ENCODE data around the gene DGKI. TPM values are rescaled to one million over a fixed set of nuclear protein-coding genes. Genes with fewer than 3 reads are reported as not detected.

Gene DGKI
- total RNA-seq, 3 donors from 2014 or later: 0.36 to 1.4 (median 0.46) TPM

- intact Hi-C loops (cut with DNase I, micrococcal nuclease): loop anchor here in 1 of 2 donors (10.0 kb wide), 1 partner anchor 428 kb away; no protein-coding TSS in a partner anchor
- no peak for TF ChIP-seq CTCF (IDR thresholded peaks at IDR 0.05)
- Histone ChIP-seq H3K4me1 (ENCODE audit: low read depth) (peaks cover 5% of the 10 kb centered on the region), H3K9me3 (no peaks in the 10 kb centered on the region), H3K4me3 (no peak overlapping the region), H3K36me3 (ENCODE audit: low read depth) (no peaks in the 10 kb centered on the region)
- ATAC-seq (no peak), DNase-seq (no peak)
Measured at GRCh38 chr7:137593115-137593711, 253.6 kb downstream of the DGKI start.

GRCh38 chr7:137592232-137592896 is 254.4 kb downstream of the DGKI start:
- no peaks in the 10 kb centered on the region for H3K9me3 ChIP-seq
- H3K4me1 ChIP-seq (ENCODE audit: low read depth): peaks cover 5% of the 10 kb centered on the region
- TF ChIP-seq CTCF (IDR thresholded peaks at IDR 0.05): peak; percentile 40
- H3K4me3 ChIP-seq: no peak overlapping the region
- no peaks in the 10 kb centered on the region for H3K36me3 ChIP-seq (ENCODE audit: low read depth)
- DNase-seq (peak in 2 of 3 donors; percentile 40 to 72), ATAC-seq (peak; percentile 92)
- intact Hi-C loops (cut with DNase I, micrococcal nuclease): loop anchor here in 1 of 2 donors (10.0 kb wide), 1 partner anchor 428 kb away; no protein-coding TSS in a partner anchor

GRCh38 chr7:137591421-137591837 is 255.3 kb downstream of the DGKI start:
- TF ChIP-seq CTCF (IDR thresholded peaks at IDR 0.05): no peak
- peak; percentile 74 for ATAC-seq
- no peak overlapping the region for H3K4me3 ChIP-seq
- H3K9me3 ChIP-seq: no peaks in the 10 kb centered on the region
- intact Hi-C loops (cut with DNase I, micrococcal nuclease): loop anchor here in 1 of 2 donors (10.0 kb wide), 1 partner anchor 427 kb away; no protein-coding TSS in a partner anchor
- no peaks in the 10 kb centered on the region for H3K36me3 ChIP-seq (ENCODE audit: low read depth)
- peaks cover 5% of the 10 kb centered on the region for H3K4me1 ChIP-seq (ENCODE audit: low read depth)
- DNase-seq: no peak

- intact Hi-C loops (cut with DNase I, micrococcal nuclease): loop anchor here in 1 of 2 donors (10.0 kb wide), 1 partner anchor 426 kb away; no protein-coding TSS in a partner anchor
- Histone ChIP-seq H3K4me1 (ENCODE audit: low read depth) (peaks cover 5% of the 10 kb centered on the region), H3K9me3 (no peaks in the 10 kb centered on the region), H3K4me3 (no peak overlapping the region), H3K36me3 (ENCODE audit: low read depth) (no peaks in the 10 kb centered on the region)
- TF ChIP-seq CTCF (IDR thresholded peaks at IDR 0.05): no peak
- DNase-seq (no peak), ATAC-seq (no peak)
Measured at GRCh38 chr7:137590756-137591305, 255.9 kb downstream of the DGKI start.

GRCh38 chr7:137590071-137590755 is 256.6 kb downstream of the DGKI start:
- no peak for DNase-seq
- no peak for TF ChIP-seq CTCF (IDR thresholded peaks at IDR 0.05)
- Histone ChIP-seq H3K4me3 (no peak overlapping the region), H3K36me3 (ENCODE audit: low read depth) (no peaks in the 10 kb centered on the region), H3K9me3 (no peaks in the 10 kb centered on the region), H3K4me1 (ENCODE audit: low read depth) (peaks cover 5% of the 10 kb centered on the region)
- intact Hi-C loops (cut with DNase I, micrococcal nuclease): loop anchor here in 1 of 2 donors (10.0 kb wide), 1 partner anchor 425 kb away; no protein-coding TSS in a partner anchor
- no peak for ATAC-seq
